Caco-2 (cell line): ENCODE data around the gene C3orf52. TPM values are rescaled to one million over a fixed set of nuclear protein-coding genes. Genes with fewer than 3 reads are reported as not detected.

ENCODE experiments used
- BruUV-seq: library from RNA; stranded (reverse); fragments of 400-500 nt; replicated peaks from 2 replicates; lab custom pipeline; 2021; lab: Mats Ljungman, UMichigan
- CTCF ChIA-PET: fragments of 300-600 bp; sonication (Branson Sonifier 250); formaldehyde crosslinking; loops from one replicate; lab custom pipeline; 2022; ENCODE audit warnings: antibody characterized with exemption; lab: Charles Lee
- POLR2A ChIA-PET: fragments of 300-600 bp; sonication (Branson Sonifier 250); formaldehyde crosslinking; loops from one replicate; lab custom pipeline; 2022; ENCODE audit warnings: antibody characterized with exemption; lab: Charles Lee
- DNase-seq, 2 experiments: peaks; one replicate each; pipeline versions ENCODE4 v3.0.0 to v3.0.0-alpha.2; 2020 to 2022
- H3K27me3 ChIP-seq: replicated peaks from 2 replicates; pipeline ENCODE4 v1.6.0; 2011; ENCODE audit warnings: low read length; ENCODE audit not compliant: control insufficient read depth, insufficient read depth
- H3K36me3 ChIP-seq: 2 replicates; pipeline ENCODE4 v1.5.1; 2011; ENCODE audit warnings: low read length; ENCODE audit not compliant: control insufficient read depth, insufficient read depth
- H3K4me1 ChIP-seq: fragments of 250-450 bp; sonication (Bioruptor Pico); 2 replicates; pipeline ENCODE4 v1.5.1; 2020; ENCODE audit warnings: mild to moderate bottlenecking
- H3K4me3 ChIP-seq: 2 replicates; pipeline ENCODE4 v1.5.1; 2011; ENCODE audit warnings: low read depth, mild to moderate bottlenecking, control low read depth, low read length
- H3K9me3 ChIP-seq: fragments of 250-450 bp; sonication (Bioruptor Pico); 2 replicates; pipeline ENCODE4 v1.5.1; 2020; ENCODE audit warnings: mild to moderate bottlenecking, moderate library complexity
- H3K27ac Mint-ChIP-seq: one replicate; pipeline ENCODE4 v1.8.0; 2022; ENCODE audit warnings: mixed read lengths; ENCODE audit not compliant: unreplicated experiment
- H3K27me3 Mint-ChIP-seq: one replicate; pipeline ENCODE4 v1.8.0; 2022; ENCODE audit warnings: mixed read lengths; ENCODE audit not compliant: insufficient read depth, unreplicated experiment
- H3K36me3 Mint-ChIP-seq: one replicate; pipeline ENCODE4 v1.8.0; 2022; ENCODE audit warnings: mild to moderate bottlenecking, mixed read lengths; ENCODE audit not compliant: insufficient read depth, unreplicated experiment
- H3K4me1 Mint-ChIP-seq: one replicate; pipeline ENCODE4 v1.8.0; 2022; ENCODE audit warnings: low read depth, mixed read lengths; ENCODE audit not compliant: unreplicated experiment
- H3K4me3 Mint-ChIP-seq: one replicate; pipeline ENCODE4 v1.8.0; 2022; ENCODE audit warnings: mild to moderate bottlenecking, moderate library complexity, mixed read lengths; ENCODE audit not compliant: unreplicated experiment
- H3K9me3 Mint-ChIP-seq: one replicate; pipeline ENCODE4 v1.8.0; 2022; ENCODE audit warnings: mixed read lengths; ENCODE audit not compliant: unreplicated experiment
- intact Hi-C: fragments of 100-400 bp; cut with micrococcal nuclease; formaldehyde crosslinking; loops from one replicate; pipeline ENCODE4 v1.10.0; 2022; ENCODE audit not compliant: unreplicated experiment
- total RNA-seq: library from RNA; stranded (reverse); gene quantifications from 2 replicates; pipeline ENCODE4 v1.2.3, GENCODE V29; 2022
- TF ChIP-seq, protein P1 (sequence below), 2 experiments: fragments of 200-600 bp in 1 of 2; IDR thresholded peaks; 1 replicate in 1 of 2; 2 replicates in 1 of 2; pipeline versions ENCODE4 v1.5.1 to v1.8.0; 2011 to 2022; ENCODE audit warnings: antibody characterized with exemption in 1 of 2, control low read depth in 1 of 2, inconsistent platforms in 1 of 2, low read depth in 1 of 2, low read length in 1 of 2, mild to moderate bottlenecking in 1 of 2, moderate library complexity in 1 of 2; ENCODE audit not compliant: insufficient read depth in 1 of 2, severe bottlenecking in 1 of 2, unreplicated experiment in 1 of 2

Gene C3orf52
- total RNA-seq, 1 experiment from 2014 or later: 64.5 TPM

DNA sequence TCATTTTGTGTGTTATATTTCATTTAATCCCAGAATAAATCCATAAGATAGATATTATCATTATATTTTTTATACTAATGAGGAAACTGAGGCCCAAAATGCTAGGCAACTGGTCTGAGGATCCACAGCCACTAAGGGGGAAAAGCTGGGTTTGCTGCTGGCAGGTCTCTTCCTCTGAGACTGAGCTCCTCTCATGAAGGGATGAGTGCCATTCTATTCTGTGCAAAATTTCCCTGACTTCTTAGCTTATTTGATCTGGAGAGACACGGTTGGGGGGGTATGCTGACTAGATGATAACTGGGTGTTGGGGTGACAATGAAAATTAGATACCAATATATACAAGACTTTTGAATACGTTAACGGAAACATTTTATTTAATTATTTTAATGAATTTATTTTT lies 44.9 kb downstream of the C3orf52 start:
- no peak overlapping the region for H3K4me3 Mint-ChIP-seq
- POLR2A ChIA-PET: no interaction called here
- no TSS peak for BruUV-seq

DNA sequence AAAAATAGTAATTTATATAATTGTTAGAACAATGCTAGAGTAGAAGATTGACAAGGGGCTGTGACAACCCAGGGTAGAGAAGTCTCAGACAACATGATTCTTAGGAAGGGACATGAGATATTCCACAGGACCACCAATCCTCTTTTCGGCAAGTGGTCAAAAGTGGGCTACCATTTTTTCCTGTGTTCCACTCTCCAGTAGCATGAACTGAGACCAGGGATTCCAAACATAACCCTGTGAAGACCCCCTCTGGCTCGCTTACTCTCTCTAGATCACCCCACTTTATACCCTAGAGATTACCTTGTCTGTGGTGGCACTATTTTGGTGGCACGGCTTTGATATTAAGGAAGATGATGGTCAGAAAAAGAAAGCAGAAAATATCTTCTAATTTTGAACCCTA lies 45.9 kb downstream of the C3orf52 start:
- CTCF ChIA-PET: no interaction called here

More for the DNA sequence above, 44.9 kb downstream of the C3orf52 start:
- peaks cover 18% of the 10 kb centered on the region for H3K4me1 Mint-ChIP-seq
- H3K36me3 Mint-ChIP-seq: peaks cover 26% of the 10 kb centered on the region
- Histone ChIP-seq H3K4me3 (no peak overlapping the region), H3K27me3 (no peaks in the 10 kb centered on the region), H3K4me1 (peaks cover 38% of the 10 kb centered on the region), H3K36me3 (0 out of 2 replicates have a peak, but pooled peaks cover 2% of the 10 kb centered on the region), H3K9me3 (no peaks in the 10 kb centered on the region)
- H3K9me3 Mint-ChIP-seq: no peaks in the 10 kb centered on the region
- no peaks in the 10 kb centered on the region for H3K27me3 Mint-ChIP-seq
- TF ChIP-seq, protein P1, sequence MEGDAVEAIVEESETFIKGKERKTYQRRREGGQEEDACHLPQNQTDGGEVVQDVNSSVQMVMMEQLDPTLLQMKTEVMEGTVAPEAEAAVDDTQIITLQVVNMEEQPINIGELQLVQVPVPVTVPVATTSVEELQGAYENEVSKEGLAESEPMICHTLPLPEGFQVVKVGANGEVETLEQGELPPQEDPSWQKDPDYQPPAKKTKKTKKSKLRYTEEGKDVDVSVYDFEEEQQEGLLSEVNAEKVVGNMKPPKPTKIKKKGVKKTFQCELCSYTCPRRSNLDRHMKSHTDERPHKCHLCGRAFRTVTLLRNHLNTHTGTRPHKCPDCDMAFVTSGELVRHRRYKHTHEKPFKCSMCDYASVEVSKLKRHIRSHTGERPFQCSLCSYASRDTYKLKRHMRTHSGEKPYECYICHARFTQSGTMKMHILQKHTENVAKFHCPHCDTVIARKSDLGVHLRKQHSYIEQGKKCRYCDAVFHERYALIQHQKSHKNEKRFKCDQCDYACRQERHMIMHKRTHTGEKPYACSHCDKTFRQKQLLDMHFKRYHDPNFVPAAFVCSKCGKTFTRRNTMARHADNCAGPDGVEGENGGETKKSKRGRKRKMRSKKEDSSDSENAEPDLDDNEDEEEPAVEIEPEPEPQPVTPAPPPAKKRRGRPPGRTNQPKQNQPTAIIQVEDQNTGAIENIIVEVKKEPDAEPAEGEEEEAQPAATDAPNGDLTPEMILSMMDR (IDR thresholded peaks at IDR 0.05; ENCODE audit: insufficient read depth in 1 of 2, low read depth in 1 of 2, low read length in 1 of 2, severe bottlenecking in 1 of 2, unreplicated experiment in 1 of 2): no peak
- no peak for DNase-seq
- intact Hi-C loops: no loop called here
- CTCF ChIA-PET: no interaction called here
- no peak overlapping the region for H3K27ac Mint-ChIP-seq

DNA sequence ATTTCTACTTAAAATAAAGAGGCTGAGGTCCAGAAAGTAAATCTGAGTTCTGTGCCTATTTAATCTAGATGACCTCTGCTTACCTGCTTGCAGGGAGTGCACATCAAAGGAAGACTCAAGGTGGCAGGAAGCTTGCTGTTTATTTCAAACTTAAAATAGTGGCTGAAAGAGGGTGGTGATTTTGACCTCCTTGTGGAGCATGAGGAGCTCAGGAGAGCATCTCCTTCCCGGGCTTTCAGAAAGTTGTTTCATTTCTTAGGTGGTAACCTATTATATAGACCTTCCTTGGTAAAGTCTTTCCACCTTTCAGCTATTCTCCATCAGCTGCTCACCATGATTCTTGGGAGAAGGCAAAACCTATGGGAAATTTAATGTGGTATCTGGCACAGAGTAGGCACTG lies 46.4 kb downstream of the C3orf52 start:
- Histone ChIP-seq H3K4me1 (peaks cover 27% of the 10 kb centered on the region), H3K4me3 (no peak overlapping the region), H3K27me3 (no peaks in the 10 kb centered on the region), H3K9me3 (0 out of 2 replicates have a peak, but pooled peaks cover 3% of the 10 kb centered on the region), H3K36me3 (0 out of 2 replicates have a peak, but pooled peaks cover 2% of the 10 kb centered on the region)
- ChIA-PET CTCF (no interaction called here), POLR2A (no interaction called here)
- Mint-ChIP-seq H3K4me1 (peaks cover 15% of the 10 kb centered on the region), H3K36me3 (peaks cover 19% of the 10 kb centered on the region), H3K4me3 (no peak overlapping the region), H3K27me3 (no peaks in the 10 kb centered on the region), H3K27ac (no peak overlapping the region), H3K9me3 (no peaks in the 10 kb centered on the region)
- TF ChIP-seq, protein P1 (IDR thresholded peaks at IDR 0.05; ENCODE audit: insufficient read depth in 1 of 2, low read depth in 1 of 2, low read length in 1 of 2, severe bottlenecking in 1 of 2, unreplicated experiment in 1 of 2): no peak
- intact Hi-C loops: no loop called here
- no peak for DNase-seq
- no TSS peak for BruUV-seq

More for the DNA sequence above, 45.9 kb downstream of the C3orf52 start:
- Histone ChIP-seq H3K9me3 (no peaks in the 10 kb centered on the region), H3K36me3 (0 out of 2 replicates have a peak, but pooled peaks cover 2% of the 10 kb centered on the region), H3K4me1 (peaks cover 32% of the 10 kb centered on the region), H3K4me3 (no peak overlapping the region), H3K27me3 (no peaks in the 10 kb centered on the region)
- no peak overlapping the region for H3K4me3 Mint-ChIP-seq
- POLR2A ChIA-PET: no interaction called here
- no peak for DNase-seq
- H3K27me3 Mint-ChIP-seq: no peaks in the 10 kb centered on the region
- H3K4me1 Mint-ChIP-seq: peaks cover 10% of the 10 kb centered on the region
- intact Hi-C loops: no loop called here
- no peaks in the 10 kb centered on the region for H3K9me3 Mint-ChIP-seq
- no TSS peak for BruUV-seq
- TF ChIP-seq, protein P1 (IDR thresholded peaks at IDR 0.05; ENCODE audit: insufficient read depth in 1 of 2, low read depth in 1 of 2, low read length in 1 of 2, severe bottlenecking in 1 of 2, unreplicated experiment in 1 of 2): no peak
- H3K36me3 Mint-ChIP-seq: peaks cover 19% of the 10 kb centered on the region
- H3K27ac Mint-ChIP-seq: no peak overlapping the region
